ENCODE results near the gene LRGUK.

- TF ChIP-seq, protein P1, sequence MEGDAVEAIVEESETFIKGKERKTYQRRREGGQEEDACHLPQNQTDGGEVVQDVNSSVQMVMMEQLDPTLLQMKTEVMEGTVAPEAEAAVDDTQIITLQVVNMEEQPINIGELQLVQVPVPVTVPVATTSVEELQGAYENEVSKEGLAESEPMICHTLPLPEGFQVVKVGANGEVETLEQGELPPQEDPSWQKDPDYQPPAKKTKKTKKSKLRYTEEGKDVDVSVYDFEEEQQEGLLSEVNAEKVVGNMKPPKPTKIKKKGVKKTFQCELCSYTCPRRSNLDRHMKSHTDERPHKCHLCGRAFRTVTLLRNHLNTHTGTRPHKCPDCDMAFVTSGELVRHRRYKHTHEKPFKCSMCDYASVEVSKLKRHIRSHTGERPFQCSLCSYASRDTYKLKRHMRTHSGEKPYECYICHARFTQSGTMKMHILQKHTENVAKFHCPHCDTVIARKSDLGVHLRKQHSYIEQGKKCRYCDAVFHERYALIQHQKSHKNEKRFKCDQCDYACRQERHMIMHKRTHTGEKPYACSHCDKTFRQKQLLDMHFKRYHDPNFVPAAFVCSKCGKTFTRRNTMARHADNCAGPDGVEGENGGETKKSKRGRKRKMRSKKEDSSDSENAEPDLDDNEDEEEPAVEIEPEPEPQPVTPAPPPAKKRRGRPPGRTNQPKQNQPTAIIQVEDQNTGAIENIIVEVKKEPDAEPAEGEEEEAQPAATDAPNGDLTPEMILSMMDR (IDR thresholded peaks at IDR 0.05) = no peak
- no peak for TF ChIP-seq POLR2A (IDR thresholded peaks at IDR 0.05)
Measured at GRCh38 chr7:134081695-134082094, 45.4 kb upstream of the LRGUK start.
